Sigmoid colon (tissue), 7 donors: Measurements from ENCODE around the gene RNF144A. TPM values are rescaled to one million over a fixed set of nuclear protein-coding genes. Genes with fewer than 3 reads are reported as not detected.

Experiments
- DNase-seq: peaks from one replicate; pipeline ENCODE4 v3.0.0-alpha.2; 2019
- H3K27ac ChIP-seq, 4 donors: fragments of 200-600 bp; sonication (generic); one replicate each; pipeline ENCODE4 v1.5.1; 2016 to 2019; ENCODE audit warnings: mild to moderate bottlenecking in 1 of 4
- H3K27me3 ChIP-seq, 3 donors: fragments of 200-600 bp; sonication (generic); one replicate each; pipeline ENCODE4 v1.5.1; 2019; ENCODE audit warnings: mild to moderate bottlenecking in 1 of 3
- H3K36me3 ChIP-seq, 4 donors: fragments of 200-600 bp; sonication (generic); one replicate each; pipeline ENCODE4 v1.5.1; 2016 to 2019
- H3K4me1 ChIP-seq, 4 donors: fragments of 200-600 bp; sonication (generic); one replicate each; pipeline ENCODE4 v1.5.1; 2017 to 2019
- H3K4me3 ChIP-seq, 4 donors: fragments of 200-600 bp; sonication (generic); one replicate each; pipeline ENCODE4 v1.5.1; 2017 to 2019; ENCODE audit warnings: mild to moderate bottlenecking in 2 of 4, moderate library complexity in 1 of 4
- H3K9me3 ChIP-seq, 4 donors: fragments of 200-600 bp in 3 of 4; sonication (generic) in 3 of 4; one replicate each; pipeline versions ENCODE4 v1.5.1 to v1.6.1; 2013 to 2019
- CTCF ChIP-seq, 4 experiments: fragments of 450-650 bp in 3 of 4; fragments of 200-600 bp in 1 of 4; IDR thresholded peaks; one replicate each; pipeline ENCODE4 v1.5.1; 2016 to 2019; ENCODE audit warnings: antibody characterized with exemption in 4 of 4, mild to moderate bottlenecking in 3 of 4, moderate library complexity in 2 of 4
- EP300 ChIP-seq, 4 donors: sonication (generic); formaldehyde crosslinking; IDR thresholded peaks; one replicate each; pipeline ENCODE4 v1.6.1; 2017; ENCODE audit warnings: antibody characterized with exemption in 4 of 4
- POLR2A ChIP-seq, 2 donors: fragments of 450-650 bp; IDR thresholded peaks; one replicate each; pipeline ENCODE4 v1.6.1; 2016; ENCODE audit warnings: antibody characterized with exemption in 2 of 2, mild to moderate bottlenecking in 2 of 2, moderate library complexity in 2 of 2
- POLR2AphosphoS5 ChIP-seq, 4 donors: sonication (generic); formaldehyde crosslinking; IDR thresholded peaks; one replicate each; pipeline ENCODE4 v1.6.1; 2017; ENCODE audit warnings: antibody characterized with exemption in 4 of 4
- WGBS, 2 donors: extraction: QIAGEN DNeasy Blood & Tissue Kit; methylation state at CpG; one replicate each; pipeline ENCODE4 v1.1.7; 2013; 5-methylcytosine and 5-hydroxymethylcytosine counted together
- intact Hi-C: fragments of 100-400 bp; cut with DNase I; formaldehyde crosslinking; loops from one replicate; pipeline ENCODE4 v1.15.1; 2023
- polyA plus RNA-seq, 3 donors: library from polyadenylated mRNA; stranded (reverse); fragments of 200-250 nt; gene quantifications; one replicate each; pipeline ENCODE4 v1.2.3, GENCODE V29; 2013
- total RNA-seq, 4 donors: library from RNA; depleted of rRNA; stranded (reverse); fragments of >200 nt; gene quantifications; one replicate each; pipeline ENCODE4 v1.1.0, GENCODE V29; 2016
- donor health status: healthy with polysubstance abuse.
- donor health status: Bipolar disorder and iron deficiency.
- donor health status: healthy.

The RNF144A gene
- total and polyA plus RNA-seq, 7 donors, result 4.8 to 14.2 (median 12.1) TPM

- Histone ChIP-seq H3K27ac (no peak overlapping the region), H3K4me3 (no peak overlapping the region), H3K27me3 (no peaks in the 10 kb centered on the region), H3K4me1 (peaks cover 0 to 4% (median 3%) of the 10 kb centered on the region in 4 donors), H3K9me3 (no peaks in the 10 kb centered on the region), H3K36me3 (no peaks in the 10 kb centered on the region)
- TF ChIP-seq CTCF (IDR thresholded peaks at IDR 0.05) (no peak), EP300 (IDR thresholded peaks at IDR 0.05) (no peak), POLR2A (IDR thresholded peaks at IDR 0.05) (no peak), POLR2AphosphoS5 (IDR thresholded peaks at IDR 0.05) (no peak)
- no peak for DNase-seq
- 88 to 92% methylated on average over 4 of the region's 4 CpGs for WGBS, 2 donors
- intact Hi-C loops, result no loop called here
These were observed 53.8 kb downstream of the RNF144A start for GRCh38 chr2:6970976-6971480.

GRCh38 chr2:6971502-6971901, 54.3 kb downstream of the RNF144A start:
- H3K4me1 ChIP-seq, result peaks cover 0 to 7% (median 3%) of the 10 kb centered on the region in 4 donors
- TF ChIP-seq CTCF (IDR thresholded peaks at IDR 0.05), result no peak
- TF ChIP-seq EP300 (IDR thresholded peaks at IDR 0.05), result no peak
- no peak for TF ChIP-seq POLR2A (IDR thresholded peaks at IDR 0.05)
- TF ChIP-seq POLR2AphosphoS5 (IDR thresholded peaks at IDR 0.05), result no peak
- DNase-seq, result no peak
- no peak overlapping the region for H3K27ac ChIP-seq
- H3K36me3 ChIP-seq, result no peaks in the 10 kb centered on the region
- no peak overlapping the region for H3K4me3 ChIP-seq
- 89 to 96% methylated on average over 2 of the region's 2 CpGs for WGBS, 2 donors
- H3K9me3 ChIP-seq, result no peaks in the 10 kb centered on the region
- no peaks in the 10 kb centered on the region for H3K27me3 ChIP-seq
- intact Hi-C loops, result no loop called here

- WGBS, 2 donors, result 90 to 96% methylated on average over 5 of the region's 5 CpGs
- Histone ChIP-seq H3K4me1 (peaks cover 0 to 14% (median 8%) of the 10 kb centered on the region in 4 donors), H3K4me3 (no peak overlapping the region), H3K27me3 (no peaks in the 10 kb centered on the region), H3K36me3 (no peaks in the 10 kb centered on the region), H3K27ac (no peak overlapping the region), H3K9me3 (no peaks in the 10 kb centered on the region)
- DNase-seq, result no peak
- intact Hi-C loops, result no loop called here
- no peak for TF ChIP-seq EP300 (IDR thresholded peaks at IDR 0.05)
- no peak for TF ChIP-seq POLR2A (IDR thresholded peaks at IDR 0.05)
- TF ChIP-seq POLR2AphosphoS5 (IDR thresholded peaks at IDR 0.05), result no peak
- no peak for TF ChIP-seq CTCF (IDR thresholded peaks at IDR 0.05)
These were observed 55.0 kb downstream of the RNF144A start for GRCh38 chr2:6972067-6972710.

- DNase-seq, result no peak
- 81 to 82% methylated on average over 7 of the region's 7 CpGs for WGBS, 2 donors
- H3K9me3 ChIP-seq, result no peaks in the 10 kb centered on the region
- H3K4me1 ChIP-seq, result peaks cover 0 to 22% (median 13%) of the 10 kb centered on the region in 4 donors
- intact Hi-C loops, result no loop called here
- H3K27ac ChIP-seq, result no peak overlapping the region
- no peaks in the 10 kb centered on the region for H3K27me3 ChIP-seq
- H3K36me3 ChIP-seq, result no peaks in the 10 kb centered on the region
- no peak overlapping the region for H3K4me3 ChIP-seq
- TF ChIP-seq POLR2A (IDR thresholded peaks at IDR 0.05) (no peak), POLR2AphosphoS5 (IDR thresholded peaks at IDR 0.05) (no peak), EP300 (IDR thresholded peaks at IDR 0.05) (no peak), CTCF (IDR thresholded peaks at IDR 0.05) (no peak)
These were observed 56.8 kb downstream of the RNF144A start for GRCh38 chr2:6973895-6974545.
